Measurements from ENCODE around the gene COX6A1. TPM values are rescaled to one million over a fixed set of nuclear protein-coding genes. Genes with fewer than 3 reads are reported as not detected.
A peak's percentile ranks its signal among the peaks of the same experiment; 100 is the strongest.

COX6A1 gene
- total and polyA plus RNA-seq, 2 of the 13 experiments (the other 11 are each of a cell fraction or from before 2014, with no cell fraction given): 542 to 673 TPM

- Histone ChIP-seq H3K9me3 (ENCODE audit: low read length) (no peaks in the 10 kb centered on the region), H4K20me1 (ENCODE audit: insufficient read depth, low read length) (peaks cover 7% of the 10 kb centered on the region; the same call in 1 of the 2 replicates), H3K4me1 (ENCODE audit: insufficient read depth, low read length) (peaks cover 35% of the 10 kb centered on the region), H2AFZ (ENCODE audit: low read length) (no peak overlapping the region), H3K36me3 (replicated peaks in 1 of 2; ENCODE audit: control insufficient read depth in 1 of 2, insufficient read depth in 2 of 2, low read length in 2 of 2) (peaks cover 8 to 36% of the 10 kb centered on the region in 2 experiments), H3K9ac (ENCODE audit: insufficient read depth, low read depth, low read length) (peak overlapping the region; percentile 91; the same call in 1 of the 2 replicates), H3K4me3 (replicated peaks in 1 of 3; ENCODE audit: insufficient read depth in 1 of 3, low read depth in 2 of 3, low read length in 3 of 3) (peak overlapping the region; percentile 81 to 97 (median 82); a peak in 4 of 6 replicates), H3K27me3 (ENCODE audit: control insufficient read depth in 1 of 2, insufficient read depth in 2 of 2, low read length in 2 of 2) (no peaks in the 10 kb centered on the region; a peak in 1 of 5 replicates), H3K4me2 (ENCODE audit: low read depth, low read length) (peak overlapping the region; percentile 87), H3K79me2 (ENCODE audit: insufficient read depth, low read length) (peaks cover 61% of the 10 kb centered on the region), H3K27ac (ENCODE audit: extremely low read length, insufficient read depth, low read length) (no peak overlapping the region)
- no peak for DNase-seq (ENCODE audit: low spot score)
- no TSS peak for BruUV-seq (replicated peaks)
- CTCF ChIA-PET (ENCODE audit: low intra/inter-chr PET ratio, low total read pairs): no interaction called here
- intact Hi-C loops (cut with micrococcal nuclease; ENCODE audit: unreplicated experiment): no loop called here
- in situ Hi-C loops (cut with HindIII; ENCODE audit: extremely low pct_ligation_motif_present, low pct_unique_long_range_greater_than_20kb): no loop called here
- no peak for FAIRE-seq
- no peak for ATAC-seq
- no peak for TF ChIP-seq SATB2 (CRISPR knock-in tag; IDR thresholded peaks at IDR 0.05)
- TF ChIP-seq ZNF333 (CRISPR knock-in tag; IDR thresholded peaks at IDR 0.05; ENCODE audit: borderline replicate concordance): no peak
- TF ChIP-seq CEBPB (IDR thresholded peaks at IDR 0.05; ENCODE audit: borderline replicate concordance, low read depth, low read length): 0 out of 2 replicates have a peak, but pooled peaks have one; percentile 14
- WGBS (ENCODE audit: low lambda C conversion rate): 94% methylated on average over 2 of the region's 2 CpGs
- POLR2A ChIA-PET: interaction anchor here (1.4 kb wide), 1 partner anchor 9 kb away, joined by 4 read pairs; no protein-coding TSS in a partner anchor
Observed at GRCh38 chr12:120444676-120445075, 6.8 kb downstream of the COX6A1 start.

DNA sequence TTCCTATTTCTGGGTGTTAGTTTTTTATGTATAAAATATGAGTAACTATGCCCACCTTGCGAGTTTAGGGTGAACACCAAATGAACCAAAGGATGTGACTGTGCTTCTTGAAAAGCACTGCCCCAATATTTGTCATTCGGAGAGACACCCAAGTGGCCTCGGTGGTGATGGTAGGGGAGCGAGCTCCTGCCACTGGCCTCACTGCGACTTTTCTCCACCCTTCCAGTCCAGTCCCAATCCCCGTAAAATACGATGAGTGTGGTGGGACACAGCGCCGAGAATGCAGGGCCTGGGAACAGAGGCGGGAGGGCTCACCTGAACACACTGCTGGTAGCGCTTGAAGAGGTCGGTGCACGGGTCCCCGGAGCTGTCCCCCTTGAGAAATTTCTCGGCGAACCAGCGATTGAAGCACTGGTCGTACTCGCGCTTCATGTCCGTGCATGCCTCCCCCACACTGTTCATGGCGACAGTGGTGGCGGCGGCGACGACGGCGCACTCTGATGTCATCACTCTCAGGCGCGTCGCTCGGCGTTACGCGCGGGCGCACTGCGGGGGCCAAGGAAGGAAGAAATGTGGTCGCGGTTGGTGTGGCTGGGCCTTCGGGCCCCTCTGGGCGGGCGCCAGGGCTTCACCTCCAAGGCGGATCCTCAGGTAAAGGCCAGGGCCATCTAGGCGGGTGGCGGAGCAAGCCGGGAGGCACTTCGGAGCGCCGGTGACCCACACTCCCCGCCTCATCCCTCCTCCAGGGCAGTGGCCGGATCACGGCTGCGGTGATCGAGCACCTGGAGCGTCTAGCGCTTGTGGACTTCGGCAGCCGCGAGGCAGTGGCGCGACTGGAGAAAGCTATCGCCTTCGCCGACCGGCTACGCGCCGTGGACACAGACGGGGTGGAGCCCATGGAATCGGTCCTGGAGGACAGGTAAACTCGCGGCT lies 8.3 kb downstream of the COX6A1 start, which contains the start of the genes GATC and TRIAP1:
Gene GATC (plus strand): TSS at position 534 of the 933 bp plus-strand sequence. CDS start 37 bp downstream, at position 571.
Gene TRIAP1 (minus strand): TSS at position 474 of the 933 bp plus-strand sequence. CDS start 12 bp downstream, at position 462.
- peak within 1 kb of the TSS; percentile 84 for H3K27ac ChIP-seq (ENCODE audit: extremely low read length, insufficient read depth, low read length)
- peaks cover 30% of the 10 kb centered on the region for H3K4me1 ChIP-seq (ENCODE audit: insufficient read depth, low read length)
- H3K27me3 ChIP-seq (ENCODE audit: control insufficient read depth in 1 of 2, insufficient read depth in 2 of 2, low read length in 2 of 2): no peaks in the 10 kb centered on the region; a peak in 1 of 5 replicates
- ATAC-seq: peak; percentile 93
- peak within 1 kb of the TSS; percentile 81 to 97 (median 82) for H3K4me3 ChIP-seq (replicated peaks in 1 of 3; ENCODE audit: insufficient read depth in 1 of 3, low read depth in 2 of 3, low read length in 3 of 3)
- peaks cover 6 to 36% of the 10 kb centered on the region in 2 experiments for H3K36me3 ChIP-seq (replicated peaks in 1 of 2; ENCODE audit: control insufficient read depth in 1 of 2, insufficient read depth in 2 of 2, low read length in 2 of 2)
- ChIA-PET POLR2A (interaction anchor here (0.6 to 1.4 kb wide), 8 partner anchors 8 to 189 kb away, joined by 3 to 7 read pairs (median 3); partner anchors contain the start of genes COX6A1 and RNU4-2), CTCF (ENCODE audit: low intra/inter-chr PET ratio, low total read pairs) (no interaction called here)
- peak; percentile 71 for DNase-seq (ENCODE audit: low spot score)
- H3K9ac ChIP-seq (ENCODE audit: insufficient read depth, low read depth, low read length): peak within 1 kb of the TSS; percentile 91
- peak; percentile 23 for FAIRE-seq
- TSS peak; percentile 84 for BruUV-seq (replicated peaks)
- no peaks in the 10 kb centered on the region for H3K9me3 ChIP-seq (ENCODE audit: low read length)
- no peak within 1 kb of the TSS for H2AFZ ChIP-seq (ENCODE audit: low read length)
- 0 out of 2 replicates have a peak, but pooled peaks cover 2% of the 10 kb centered on the region for H4K20me1 ChIP-seq (ENCODE audit: insufficient read depth, low read length)
- in situ Hi-C loops (cut with HindIII; ENCODE audit: extremely low pct_ligation_motif_present, low pct_unique_long_range_greater_than_20kb) (no loop called here), intact Hi-C loops (cut with micrococcal nuclease; ENCODE audit: unreplicated experiment) (loop anchor here (2.0 kb wide), 1 partner anchor 23 kb away; the partner anchor contains the start of gene SRSF9)
- H3K79me2 ChIP-seq (ENCODE audit: insufficient read depth, low read length): peaks cover 60% of the 10 kb centered on the region
- 1% methylated on average over 15 of the region's 73 CpGs for WGBS (ENCODE audit: low lambda C conversion rate)
- peak within 1 kb of the TSS; percentile 87 for H3K4me2 ChIP-seq (ENCODE audit: low read depth, low read length)
- TF ChIP-seq ZNF337 (CRISPR knock-in tag; IDR thresholded peaks at IDR 0.05; ENCODE audit: borderline replicate concordance, low read depth): peak; percentile 72; the same call in 1 of the 2 replicates
- peak; percentile 68; the same call in 1 of the 2 replicates for TF ChIP-seq NFE2L1 (CRISPR knock-in tag; IDR thresholded peaks at IDR 0.05; ENCODE audit: borderline replicate concordance)
- peak; percentile 68 for TF ChIP-seq ZC3H13 (CRISPR knock-in tag; IDR thresholded peaks at IDR 0.05)
- no peak for TF ChIP-seq PAF1 (CRISPR knock-in tag; IDR thresholded peaks at IDR 0.05)
- peak; percentile 88; the same call in 1 of the 2 replicates for TF ChIP-seq PAX8 (CRISPR knock-in tag; IDR thresholded peaks at IDR 0.05; ENCODE audit: borderline replicate concordance)
- TF ChIP-seq ZNF501 (CRISPR knock-in tag; IDR thresholded peaks at IDR 0.05): peak; percentile 81
- peak; percentile 75; the same call in 1 of the 2 replicates for TF ChIP-seq ZSCAN5A (CRISPR knock-in tag; IDR thresholded peaks at IDR 0.05; ENCODE audit: borderline replicate concordance)
- TF ChIP-seq, protein P1, sequence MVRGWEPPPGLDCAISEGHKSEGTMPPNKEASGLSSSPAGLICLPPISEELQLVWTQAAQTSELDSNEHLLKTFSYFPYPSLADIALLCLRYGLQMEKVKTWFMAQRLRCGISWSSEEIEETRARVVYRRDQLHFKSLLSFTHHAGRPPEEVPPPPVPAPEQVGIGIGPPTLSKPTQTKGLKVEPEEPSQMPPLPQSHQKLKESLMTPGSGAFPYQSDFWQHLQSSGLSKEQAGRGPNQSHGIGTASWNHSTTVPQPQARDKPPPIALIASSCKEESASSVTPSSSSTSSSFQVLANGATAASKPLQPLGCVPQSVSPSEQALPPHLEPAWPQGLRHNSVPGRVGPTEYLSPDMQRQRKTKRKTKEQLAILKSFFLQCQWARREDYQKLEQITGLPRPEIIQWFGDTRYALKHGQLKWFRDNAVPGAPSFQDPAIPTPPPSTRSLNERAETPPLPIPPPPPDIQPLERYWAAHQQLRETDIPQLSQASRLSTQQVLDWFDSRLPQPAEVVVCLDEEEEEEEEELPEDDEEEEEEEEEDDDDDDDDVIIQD (CRISPR knock-in tag; IDR thresholded peaks at IDR 0.05; ENCODE audit: low read depth): peak; percentile 64; the same call in 1 of the 2 replicates
- TF ChIP-seq KLF16 (CRISPR knock-in tag; IDR thresholded peaks at IDR 0.05): peak; percentile 93

Data from HepG2 (cell line).